Amniotic stem cell (primary cell): Measurements from ENCODE around the gene RAD23B.
"Not testable (repeated sequence)": the region's sequence is repeated elsewhere in the genome, so short reads cannot be mapped to it uniquely, and the experiment has no call there.

ENCODE experiments used
- DNase-seq: peaks from one replicate; lab custom pipeline; 2025; lab: John Stamatoyannopoulos, UW

Gene RAD23B

DNA sequence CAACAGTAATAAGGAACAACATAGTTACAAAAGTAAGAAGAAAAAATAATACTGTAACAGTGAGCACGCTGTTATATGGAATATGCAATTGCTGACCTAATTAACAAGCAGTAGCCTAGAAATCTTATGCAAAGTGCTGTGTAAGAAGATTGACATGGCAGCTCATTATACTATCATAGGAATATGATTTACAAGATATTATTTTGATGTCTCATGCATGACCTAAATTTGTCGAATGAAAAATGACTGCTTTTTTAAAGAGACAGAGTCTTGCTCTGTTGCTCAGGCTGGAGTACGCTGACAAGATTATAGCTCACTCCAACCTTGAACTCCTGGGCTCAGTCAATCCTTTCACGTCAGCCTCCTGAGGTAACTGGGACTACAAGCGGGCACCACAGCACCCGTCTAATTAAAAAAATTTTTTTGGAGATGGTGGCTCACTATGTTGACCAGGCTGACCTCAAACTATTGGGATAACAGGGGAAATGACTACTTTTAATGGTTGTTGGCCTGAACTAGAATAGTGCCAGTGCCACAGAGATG is 10.5 kb downstream of the RAD23B start:
- no peak for DNase-seq

DNA sequence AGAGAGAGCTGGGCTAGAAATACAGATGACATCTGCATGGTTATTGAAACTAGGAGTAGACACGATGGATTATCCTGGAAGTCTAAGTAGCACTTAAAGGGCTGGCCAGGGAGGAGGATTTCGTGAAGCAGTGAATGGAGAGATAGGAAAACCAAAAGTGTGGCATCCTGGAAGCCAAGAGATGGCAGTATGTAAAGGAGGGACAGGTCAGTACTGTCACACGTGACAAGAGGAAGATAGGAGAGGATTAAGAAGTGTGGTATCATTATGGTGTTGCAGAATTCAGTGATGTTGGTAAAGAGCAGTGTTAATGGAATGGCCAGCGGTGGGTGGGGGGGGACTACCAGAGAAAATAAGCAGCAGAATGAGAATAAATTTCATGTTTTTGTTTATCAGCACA is 11.7 kb downstream of the RAD23B start:
- DNase-seq = no peak

DNA sequence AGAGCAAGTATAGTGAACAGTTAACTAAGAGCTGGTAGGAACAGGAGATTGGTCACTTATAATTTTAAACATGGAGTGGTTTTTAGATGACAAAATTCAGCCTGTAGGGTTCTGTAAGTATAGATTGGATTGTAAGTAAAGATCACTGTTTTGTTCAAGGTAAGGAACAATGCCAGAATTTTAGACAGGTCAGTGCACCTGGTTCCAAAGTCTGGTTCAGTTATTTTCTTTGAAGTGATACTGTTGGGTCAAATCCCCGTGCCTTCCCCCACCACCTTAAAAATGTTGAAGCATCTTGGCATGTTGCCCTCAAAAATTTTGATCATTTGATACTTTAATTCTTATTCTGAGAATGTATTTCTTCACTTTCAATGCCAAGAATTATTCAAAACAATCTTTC is 12.9 kb downstream of the RAD23B start:
- DNase-seq = no peak

DNA sequence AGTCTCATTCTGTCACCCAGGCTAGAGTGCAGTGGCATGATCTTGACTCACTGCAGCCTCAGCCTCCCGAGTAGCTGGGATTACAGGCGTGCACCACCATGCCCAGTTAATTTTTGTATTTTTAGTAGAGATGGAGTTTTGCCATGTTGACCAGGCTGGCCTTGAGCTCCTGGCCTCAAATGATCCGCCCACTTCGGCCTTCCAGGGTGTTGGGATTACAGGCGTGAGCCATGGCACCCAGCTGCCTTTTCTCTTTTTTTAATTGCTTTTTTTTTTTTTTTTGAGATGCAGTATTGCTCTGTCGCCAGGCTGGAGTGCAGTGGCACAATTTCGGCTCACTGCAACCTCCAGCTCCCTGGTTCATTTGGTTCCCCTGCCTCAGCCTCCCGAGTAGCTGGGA is 13.5 kb downstream of the RAD23B start:
- not testable (repeated sequence) for DNase-seq

- DNase-seq = no peak
These were observed 16.4 kb downstream of the RAD23B start for GRCh38 chr9:107299437-107299836.

- DNase-seq = no peak
These were observed 23.2 kb downstream of the RAD23B start for GRCh38 chr9:107306308-107306707.

DNA sequence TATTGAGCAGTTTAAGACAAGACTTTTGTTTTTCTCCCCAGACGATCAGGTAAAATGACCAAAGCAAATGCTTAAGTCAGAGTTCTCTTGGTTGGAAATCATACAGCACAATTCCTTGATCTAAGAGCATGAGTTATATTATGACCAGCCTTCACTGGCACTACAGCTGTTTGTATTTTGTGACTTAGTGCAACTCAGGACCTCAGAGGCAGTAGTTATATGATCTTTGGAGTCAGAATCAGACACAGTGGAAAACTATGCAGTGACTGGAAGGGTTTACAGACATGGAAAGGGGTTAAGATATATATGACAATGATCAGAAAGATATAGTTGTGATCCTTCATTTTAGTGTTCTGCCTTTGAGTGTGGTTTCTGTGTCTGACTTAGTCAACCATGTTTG is 24.3 kb downstream of the RAD23B start:
- DNase-seq = no peak

GRCh38 chr9:107308461-107308860 is 25.4 kb downstream of the RAD23B start:
- DNase-seq = no peak

DNA sequence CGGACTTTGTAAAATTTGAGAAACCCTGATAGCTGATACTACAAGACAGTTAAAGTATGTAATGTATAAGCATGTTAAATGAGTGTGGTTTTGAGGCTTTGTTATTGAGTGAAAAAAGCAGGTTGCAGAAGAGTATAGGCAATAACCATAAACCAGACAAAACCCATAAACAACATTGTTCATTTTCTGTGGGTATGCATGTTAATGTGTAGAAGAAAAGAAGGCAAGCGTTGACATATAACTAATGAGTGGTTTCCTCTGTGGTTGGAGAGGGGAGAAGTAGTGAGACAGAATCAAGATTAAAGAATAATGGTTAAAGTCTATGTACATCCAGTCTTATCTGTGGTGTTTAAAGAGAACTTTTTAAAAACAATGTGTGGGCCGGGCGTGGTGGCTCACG is 26.2 kb downstream of the RAD23B start:
- no peak for DNase-seq

DNA sequence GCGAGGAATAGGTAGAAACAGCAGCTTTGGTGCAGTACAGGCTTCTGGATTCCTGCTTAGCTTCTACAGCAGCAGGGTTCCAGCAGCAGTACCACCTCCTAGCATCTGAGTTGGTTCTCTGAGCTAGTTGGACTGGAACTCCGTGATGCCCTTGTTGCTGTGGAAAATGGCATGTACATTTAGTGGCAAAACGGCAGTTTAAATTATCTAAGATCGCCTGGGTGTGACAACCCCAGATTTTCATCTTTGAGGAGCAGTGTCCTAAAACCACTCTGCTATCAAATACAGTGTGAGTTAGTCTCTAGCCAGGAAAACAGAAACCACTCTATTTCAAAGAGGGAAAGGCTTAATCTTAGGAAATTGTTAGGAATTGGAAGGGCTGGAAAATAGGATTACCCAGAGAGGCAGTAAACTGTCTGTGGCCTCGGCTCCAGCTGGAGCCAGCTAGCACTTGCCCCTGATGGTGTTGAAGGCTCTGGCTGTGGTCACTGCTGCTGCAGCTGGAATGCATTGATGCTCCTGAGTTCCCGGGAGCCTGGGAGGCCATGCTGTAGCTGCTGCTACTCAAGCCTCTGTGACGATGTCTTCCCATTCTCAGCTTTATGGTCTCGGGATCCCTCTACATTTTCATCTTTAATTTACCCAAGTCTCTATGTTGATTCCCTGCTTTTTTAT is 29.4 kb downstream of the RAD23B start:
- no peak for DNase-seq

GRCh38 chr9:107313555-107314096 is 30.5 kb downstream of the RAD23B start:
- DNase-seq = no peak

GRCh38 chr9:107314763-107315162 is 31.7 kb downstream of the RAD23B start:
- DNase-seq = no peak

GRCh38 chr9:107316795-107317661 is 33.9 kb downstream of the RAD23B start:
- DNase-seq = no peak

GRCh38 chr9:107322643-107323042 is 39.6 kb downstream of the RAD23B start:
- no peak for DNase-seq

DNA sequence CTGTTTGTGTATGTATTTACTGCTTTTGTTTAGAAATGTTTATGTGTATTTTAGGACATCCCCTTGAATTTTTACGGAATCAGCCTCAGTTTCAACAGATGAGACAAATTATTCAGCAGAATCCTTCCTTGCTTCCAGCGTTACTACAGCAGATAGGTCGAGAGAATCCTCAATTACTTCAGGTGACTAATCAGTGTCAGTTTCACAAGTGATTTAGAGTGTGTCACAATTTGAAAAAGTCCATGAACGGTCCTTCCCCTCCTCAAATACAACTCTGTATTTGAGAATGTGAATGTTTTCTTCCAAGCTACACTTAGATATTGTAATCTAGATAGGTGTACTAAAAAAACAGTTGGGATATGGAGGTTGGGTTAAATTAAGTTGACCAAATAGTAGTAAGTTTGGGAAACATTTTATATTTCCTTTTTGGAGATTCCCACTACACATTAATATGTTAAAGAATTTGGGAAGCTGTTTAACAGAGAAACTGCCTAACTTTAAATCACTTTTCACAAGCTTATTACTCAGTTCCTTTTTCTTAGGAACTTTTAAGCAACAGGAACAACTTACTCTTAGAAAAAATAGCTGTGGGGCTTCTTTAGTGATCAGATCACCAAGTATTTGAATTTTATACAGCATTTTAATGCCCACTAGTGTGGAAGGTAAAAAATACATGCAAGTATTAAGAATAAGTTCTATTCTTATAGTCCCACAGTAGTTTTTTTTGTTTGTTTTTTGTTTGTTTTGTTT is 40.9 kb downstream of the RAD23B start:
- DNase-seq = no peak

- DNase-seq = no peak
These were observed 42.8 kb downstream of the RAD23B start for GRCh38 chr9:107325842-107326241.

GRCh38 chr9:107328510-107328909 is 45.4 kb downstream of the RAD23B start:
- no peak for DNase-seq

DNA sequence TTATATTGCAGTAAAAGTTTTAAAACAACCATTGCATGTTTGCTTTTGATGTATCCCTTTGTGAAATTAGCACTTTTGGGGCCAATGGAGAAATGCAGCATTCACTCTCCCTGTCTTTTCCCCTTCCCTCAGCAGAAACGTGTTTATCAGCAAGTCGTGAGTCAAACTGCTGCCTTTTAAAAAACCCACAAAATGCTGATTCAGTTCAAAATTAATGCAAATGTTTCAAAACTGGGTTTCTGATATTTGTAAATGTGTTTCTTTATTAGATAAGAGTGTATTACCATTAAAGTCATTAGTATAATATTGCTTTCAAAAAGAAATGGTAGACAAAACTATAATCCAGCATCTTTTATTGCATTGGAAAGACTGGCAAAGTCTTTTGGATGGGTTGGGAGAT is 47.3 kb downstream of the RAD23B start:
- DNase-seq = no peak

- no peak for DNase-seq
These were observed 49.8 kb downstream of the RAD23B start for GRCh38 chr9:107332883-107333282.

DNA sequence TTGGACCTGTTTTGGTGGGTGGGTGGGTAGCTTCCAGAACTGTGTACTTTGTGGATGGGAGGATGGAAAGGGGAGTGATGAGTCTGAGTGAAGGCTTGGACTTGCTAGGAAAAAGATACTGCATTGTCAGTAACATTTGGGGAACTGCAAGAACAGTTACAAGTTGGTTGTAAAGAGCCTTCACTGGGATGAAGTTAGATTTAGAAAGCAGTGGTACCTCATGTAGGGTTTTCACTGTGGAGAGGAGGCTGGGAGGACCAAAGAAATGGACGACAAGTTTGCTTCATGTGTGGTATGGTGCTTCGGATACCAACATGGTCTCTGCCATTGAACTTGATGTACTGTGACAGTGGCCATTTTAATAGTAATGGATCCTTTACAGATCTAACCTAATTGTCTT is 50.3 kb downstream of the RAD23B start:
- DNase-seq = no peak

GRCh38 chr9:107334103-107334776 is 51.2 kb downstream of the RAD23B start:
- no peak for DNase-seq

DNA sequence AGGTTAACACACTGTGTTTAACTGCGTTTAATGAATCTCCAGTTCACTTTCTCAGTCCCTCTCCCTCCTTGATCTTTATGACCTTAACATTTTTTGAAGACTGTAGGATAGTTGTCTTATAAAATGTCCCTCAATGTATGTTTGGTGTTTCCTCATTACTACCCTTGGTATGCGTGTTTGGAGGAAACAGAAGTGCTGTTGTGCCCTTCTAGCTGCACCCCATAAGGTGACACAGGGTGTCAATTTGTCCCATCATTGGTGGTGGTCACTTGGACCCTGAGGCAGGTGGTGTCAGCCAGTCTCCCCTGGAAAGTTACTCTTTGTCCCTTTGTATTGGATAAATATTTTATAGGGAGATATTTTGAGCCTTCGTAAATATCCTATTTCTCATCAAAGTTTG is 52.3 kb downstream of the RAD23B start:
- DNase-seq = no peak
